Measurements from ENCODE around the gene CREBZF. TPM values are rescaled to one million over a fixed set of nuclear protein-coding genes. Genes with fewer than 3 reads are reported as not detected.

Gene CREBZF, protein sequence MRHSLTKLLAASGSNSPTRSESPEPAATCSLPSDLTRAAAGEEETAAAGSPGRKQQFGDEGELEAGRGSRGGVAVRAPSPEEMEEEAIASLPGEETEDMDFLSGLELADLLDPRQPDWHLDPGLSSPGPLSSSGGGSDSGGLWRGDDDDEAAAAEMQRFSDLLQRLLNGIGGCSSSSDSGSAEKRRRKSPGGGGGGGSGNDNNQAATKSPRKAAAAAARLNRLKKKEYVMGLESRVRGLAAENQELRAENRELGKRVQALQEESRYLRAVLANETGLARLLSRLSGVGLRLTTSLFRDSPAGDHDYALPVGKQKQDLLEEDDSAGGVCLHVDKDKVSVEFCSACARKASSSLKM
- total RNA-seq, result 77.2 to 77.8 TPM (median 77.2 TPM) in 3 replicates

DNA sequence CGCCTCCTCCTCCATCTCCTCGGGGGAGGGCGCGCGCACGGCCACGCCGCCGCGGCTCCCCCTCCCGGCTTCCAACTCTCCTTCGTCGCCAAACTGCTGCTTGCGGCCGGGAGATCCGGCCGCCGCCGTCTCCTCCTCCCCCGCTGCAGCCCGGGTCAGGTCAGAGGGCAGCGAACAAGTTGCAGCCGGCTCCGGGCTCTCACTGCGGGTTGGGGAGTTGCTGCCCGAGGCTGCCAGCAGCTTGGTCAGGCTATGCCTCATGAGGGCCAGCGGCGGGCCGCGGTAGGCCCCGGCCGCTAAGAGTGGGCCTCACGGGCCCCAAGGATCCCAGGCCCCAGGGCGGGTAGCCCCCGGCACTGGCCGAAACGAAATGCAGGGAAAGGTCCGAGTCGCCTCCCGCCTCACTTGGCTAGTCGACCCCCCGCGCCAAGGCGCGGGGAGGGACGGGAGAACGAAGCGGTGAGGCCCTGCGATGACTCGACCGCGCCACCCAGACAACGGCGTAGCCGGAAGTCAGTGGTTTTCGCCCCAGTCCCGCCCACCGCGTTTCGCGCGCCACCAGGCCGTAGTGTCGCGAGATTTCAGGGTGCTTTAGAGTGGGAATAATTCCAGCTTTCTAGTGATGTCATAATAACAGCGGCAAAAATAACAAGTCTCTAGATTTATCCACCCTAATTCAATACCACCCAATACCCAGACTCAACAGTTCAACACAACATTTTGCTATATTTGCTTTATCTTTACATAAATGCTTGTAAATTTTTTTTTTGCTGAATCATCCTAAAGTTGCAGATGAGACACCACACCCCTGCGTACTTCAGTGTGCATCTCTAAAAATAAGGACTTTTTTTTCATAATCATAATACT, at the start of gene CREBZF:
Gene CREBZF (minus strand): TSS at position 515 of the 867 bp plus-strand sequence. CDS start 254 bp downstream, at position 261.
- H3K27me3 Mint-ChIP-seq (ENCODE audit: low read depth), result no peaks in the 10 kb centered on the region
- peak within 1 kb of the TSS; percentile 99 for H3K27ac Mint-ChIP-seq
- peak; percentile 88 to 96 for DNase-seq (ENCODE audit: low spot score in 2 of 2, unreplicated experiment in 2 of 2)
- TF ChIP-seq, protein P1, sequence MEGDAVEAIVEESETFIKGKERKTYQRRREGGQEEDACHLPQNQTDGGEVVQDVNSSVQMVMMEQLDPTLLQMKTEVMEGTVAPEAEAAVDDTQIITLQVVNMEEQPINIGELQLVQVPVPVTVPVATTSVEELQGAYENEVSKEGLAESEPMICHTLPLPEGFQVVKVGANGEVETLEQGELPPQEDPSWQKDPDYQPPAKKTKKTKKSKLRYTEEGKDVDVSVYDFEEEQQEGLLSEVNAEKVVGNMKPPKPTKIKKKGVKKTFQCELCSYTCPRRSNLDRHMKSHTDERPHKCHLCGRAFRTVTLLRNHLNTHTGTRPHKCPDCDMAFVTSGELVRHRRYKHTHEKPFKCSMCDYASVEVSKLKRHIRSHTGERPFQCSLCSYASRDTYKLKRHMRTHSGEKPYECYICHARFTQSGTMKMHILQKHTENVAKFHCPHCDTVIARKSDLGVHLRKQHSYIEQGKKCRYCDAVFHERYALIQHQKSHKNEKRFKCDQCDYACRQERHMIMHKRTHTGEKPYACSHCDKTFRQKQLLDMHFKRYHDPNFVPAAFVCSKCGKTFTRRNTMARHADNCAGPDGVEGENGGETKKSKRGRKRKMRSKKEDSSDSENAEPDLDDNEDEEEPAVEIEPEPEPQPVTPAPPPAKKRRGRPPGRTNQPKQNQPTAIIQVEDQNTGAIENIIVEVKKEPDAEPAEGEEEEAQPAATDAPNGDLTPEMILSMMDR (IDR thresholded peaks at IDR 0.05; ENCODE audit: unreplicated experiment), result no peak
- peaks cover 13% of the 10 kb centered on the region for H3K36me3 Mint-ChIP-seq
- H3K4me3 Mint-ChIP-seq, result peak within 1 kb of the TSS; percentile 100
- H3K4me1 Mint-ChIP-seq, result peaks cover 34% of the 10 kb centered on the region
- H3K9me3 Mint-ChIP-seq, result no peaks in the 10 kb centered on the region

DNA sequence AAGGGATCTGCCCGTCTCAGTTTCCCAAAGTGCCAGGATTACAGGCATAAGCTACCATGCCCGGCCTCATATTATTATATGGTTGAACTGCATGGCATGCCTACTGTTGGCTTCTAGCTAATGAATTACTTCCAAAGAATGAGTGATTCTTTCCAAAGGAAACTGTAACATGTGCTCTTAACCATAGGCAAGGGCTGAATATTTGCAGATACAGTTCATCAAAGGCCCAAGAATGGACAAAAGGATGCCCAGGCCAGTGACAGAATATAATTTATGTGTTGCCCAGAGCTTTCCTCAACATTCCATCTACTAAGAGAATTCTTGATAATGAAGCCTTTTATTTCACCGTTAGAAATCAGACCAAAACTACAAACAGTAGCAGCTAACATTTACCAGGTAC, 48.0 kb upstream of the CREBZF start:
- Mint-ChIP-seq H3K4me3 (no peak overlapping the region), H3K36me3 (no peaks in the 10 kb centered on the region), H3K9me3 (no peaks in the 10 kb centered on the region), H3K27me3 (ENCODE audit: low read depth) (no peaks in the 10 kb centered on the region), H3K27ac (no peak overlapping the region), H3K4me1 (peaks cover 16% of the 10 kb centered on the region)
- TF ChIP-seq, protein P1 (IDR thresholded peaks at IDR 0.05; ENCODE audit: unreplicated experiment), result no peak
- no peak for DNase-seq (ENCODE audit: low spot score in 2 of 2, unreplicated experiment in 2 of 2)

DNA sequence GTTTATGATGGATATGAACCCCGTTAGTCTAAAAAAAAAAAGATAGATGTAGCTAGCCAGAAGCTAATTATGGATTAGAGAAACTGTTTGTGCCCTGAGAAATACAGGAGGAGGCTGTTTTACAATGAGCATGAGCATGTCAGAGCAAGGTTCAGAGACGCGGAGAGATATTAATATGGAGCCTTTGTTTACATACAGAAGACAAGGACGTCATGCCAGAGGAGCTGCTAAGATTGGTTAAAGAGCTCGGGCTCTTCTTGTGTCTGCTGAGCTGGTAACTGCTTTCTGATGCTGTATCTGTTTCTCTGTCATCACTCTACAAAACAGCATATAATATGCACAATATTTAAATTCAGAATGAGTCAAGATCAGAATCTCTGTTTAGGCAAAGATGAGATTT, 46.0 kb upstream of the CREBZF start:
- H3K4me3 Mint-ChIP-seq, result peak overlapping the region; percentile 13
- peak overlapping the region; percentile 81 for H3K27ac Mint-ChIP-seq
- H3K27me3 Mint-ChIP-seq (ENCODE audit: low read depth), result no peaks in the 10 kb centered on the region
- TF ChIP-seq, protein P1 (IDR thresholded peaks at IDR 0.05; ENCODE audit: unreplicated experiment), result no peak
- no peak for DNase-seq (ENCODE audit: low spot score in 2 of 2, unreplicated experiment in 2 of 2)
- H3K9me3 Mint-ChIP-seq, result peaks cover 4% of the 10 kb centered on the region
- H3K36me3 Mint-ChIP-seq, result no peaks in the 10 kb centered on the region
- peaks cover 17% of the 10 kb centered on the region for H3K4me1 Mint-ChIP-seq

DNA sequence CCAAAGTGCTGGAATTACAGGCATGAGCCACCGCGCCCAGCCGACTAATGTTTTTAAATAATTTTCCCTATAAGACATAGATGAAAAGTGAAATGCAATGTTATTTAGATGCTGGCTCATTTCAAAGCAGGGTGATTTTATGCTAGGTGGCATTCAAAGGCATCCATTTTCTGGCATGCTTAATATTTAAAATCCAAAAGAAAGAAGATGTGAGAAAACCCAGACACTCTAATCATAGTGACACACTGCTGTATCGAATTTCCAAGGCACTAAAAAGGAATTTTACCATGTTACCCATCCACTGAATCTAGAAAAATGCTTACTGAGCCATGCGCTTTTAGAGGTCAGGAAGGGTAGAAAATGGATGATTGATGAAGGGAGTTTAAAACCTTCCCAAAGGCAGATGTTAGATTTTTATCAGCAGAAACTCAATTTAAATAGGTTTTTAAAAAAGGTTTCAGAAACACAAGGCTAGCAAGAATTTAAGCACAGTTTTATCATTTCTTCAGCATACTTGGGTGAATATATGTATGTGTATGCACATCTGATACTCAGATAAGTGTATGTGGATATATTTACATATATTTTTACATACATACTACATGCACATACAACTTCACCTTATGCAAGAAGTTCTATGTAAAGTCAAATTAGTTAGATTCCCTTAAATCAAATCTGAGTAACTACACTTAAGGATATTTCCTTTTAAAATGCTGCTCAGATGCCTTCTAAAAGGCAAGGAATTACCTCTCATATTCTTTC, 45.2 kb upstream of the CREBZF start:
- peaks cover 4% of the 10 kb centered on the region for H3K9me3 Mint-ChIP-seq
- TF ChIP-seq, protein P1 (IDR thresholded peaks at IDR 0.05; ENCODE audit: unreplicated experiment), result no peak
- H3K4me3 Mint-ChIP-seq, result no peak overlapping the region
- H3K27ac Mint-ChIP-seq, result peak overlapping the region; percentile 54
- no peaks in the 10 kb centered on the region for H3K36me3 Mint-ChIP-seq
- H3K4me1 Mint-ChIP-seq, result peaks cover 20% of the 10 kb centered on the region
- no peaks in the 10 kb centered on the region for H3K27me3 Mint-ChIP-seq (ENCODE audit: low read depth)
- DNase-seq (ENCODE audit: low spot score in 2 of 2, unreplicated experiment in 2 of 2), result no peak

DNA sequence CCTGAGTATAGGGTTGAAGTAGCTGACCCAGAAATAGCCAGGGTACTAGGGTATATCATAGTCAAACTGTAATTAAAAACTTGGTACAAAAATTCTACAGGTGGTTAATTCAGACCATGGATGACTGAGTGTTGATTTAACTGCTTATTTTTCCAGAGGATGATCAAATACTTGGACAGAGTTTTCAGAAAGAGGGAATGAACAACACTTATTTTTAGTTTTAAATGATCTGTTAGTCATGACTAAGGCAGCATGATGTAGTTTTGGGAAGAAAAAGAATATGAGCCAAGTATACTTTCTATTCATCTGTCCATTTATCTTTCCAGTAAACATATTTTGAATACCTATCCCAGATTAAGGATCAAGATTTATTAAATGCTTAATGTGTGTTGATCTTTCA, 40.9 kb upstream of the CREBZF start:
- TF ChIP-seq, protein P1 (IDR thresholded peaks at IDR 0.05; ENCODE audit: unreplicated experiment), result no peak
- no peaks in the 10 kb centered on the region for H3K27me3 Mint-ChIP-seq (ENCODE audit: low read depth)
- peak overlapping the region; percentile 37 for H3K27ac Mint-ChIP-seq
- peaks cover 27% of the 10 kb centered on the region for H3K4me1 Mint-ChIP-seq
- no peak for DNase-seq (ENCODE audit: low spot score in 2 of 2, unreplicated experiment in 2 of 2)
- H3K36me3 Mint-ChIP-seq, result peaks cover 2% of the 10 kb centered on the region
- H3K4me3 Mint-ChIP-seq, result no peak overlapping the region
- peaks cover 15% of the 10 kb centered on the region for H3K9me3 Mint-ChIP-seq

All from mesothelial cell of epicardium (in vitro differentiated cells).